H4 (cell line): ENCODE results near the gene PJA1. TPM values are rescaled to one million over a fixed set of nuclear protein-coding genes. Genes with fewer than 3 reads are reported as not detected.
A peak's percentile ranks its signal among the peaks of the same experiment; 100 is the strongest.

ENCODE experiments used
- DNase-seq: peaks from one replicate; pipeline ENCODE4 v3.0.0-alpha.2; 2015; ENCODE audit warnings: low spot score
- total RNA-seq: library from RNA; depleted of rRNA; stranded (reverse); fragments of >200 nt; shearing (Covaris generic); gene quantifications from 2 replicates; pipeline ENCODE4 v1.2.3, GENCODE V29; 2014; rRNA removed

The PJA1 gene
- total RNA-seq = 30.6 and 36.4 TPM in 2 replicates

- DNase-seq = peak; percentile 59
Measured at GRCh38 chrX:69165087-69165651, at the start of gene PJA1. Gene PJA1, minus strand, starts transcription at chrX:69165453. Its CDS starts 2,380 bp downstream, at chrX:69163073.

DNA sequence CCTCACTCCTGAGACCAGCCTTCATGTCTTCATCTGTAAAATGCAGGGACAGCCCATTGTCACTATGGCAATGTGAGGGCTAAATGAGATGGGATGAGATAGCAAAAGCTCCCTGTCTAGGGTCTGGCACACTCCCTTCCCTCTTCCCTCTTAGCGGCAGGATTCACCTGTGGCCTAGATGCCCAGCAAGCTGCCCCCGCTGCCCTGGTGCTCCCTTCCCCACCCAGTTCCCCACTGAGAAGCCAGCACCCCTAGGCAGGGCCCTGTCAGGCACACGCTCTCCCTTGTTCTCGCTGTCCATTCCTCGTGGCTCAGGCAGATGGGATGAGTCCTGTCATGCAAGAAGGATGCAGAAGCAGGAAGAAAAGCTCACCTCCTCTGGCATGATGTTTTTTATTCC, 49.2 kb upstream of the PJA1 start:
- no peak for DNase-seq

GRCh38 chrX:69211701-69212100, 46.4 kb upstream of the PJA1 start:
- no peak for DNase-seq

DNA sequence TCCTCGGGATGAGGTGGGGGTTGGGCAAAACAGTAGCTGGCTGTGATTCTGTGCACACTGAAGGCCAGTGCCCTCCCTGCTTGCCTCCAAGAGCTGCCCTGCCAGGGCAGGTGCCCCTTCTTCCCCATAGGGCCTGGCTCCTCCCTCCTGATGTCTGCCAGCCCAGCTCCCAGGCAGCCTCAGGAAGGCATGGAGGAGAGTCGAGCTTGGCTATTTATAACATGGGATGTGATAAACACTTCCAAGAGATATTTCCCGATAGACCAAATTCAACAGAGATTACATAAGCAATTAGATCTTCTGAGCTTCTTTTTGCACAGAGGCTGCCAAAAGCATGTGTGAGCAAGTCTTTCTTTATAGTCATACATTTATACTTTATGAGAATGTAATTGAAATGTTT, 45.3 kb upstream of the PJA1 start:
- no peak for DNase-seq

DNA sequence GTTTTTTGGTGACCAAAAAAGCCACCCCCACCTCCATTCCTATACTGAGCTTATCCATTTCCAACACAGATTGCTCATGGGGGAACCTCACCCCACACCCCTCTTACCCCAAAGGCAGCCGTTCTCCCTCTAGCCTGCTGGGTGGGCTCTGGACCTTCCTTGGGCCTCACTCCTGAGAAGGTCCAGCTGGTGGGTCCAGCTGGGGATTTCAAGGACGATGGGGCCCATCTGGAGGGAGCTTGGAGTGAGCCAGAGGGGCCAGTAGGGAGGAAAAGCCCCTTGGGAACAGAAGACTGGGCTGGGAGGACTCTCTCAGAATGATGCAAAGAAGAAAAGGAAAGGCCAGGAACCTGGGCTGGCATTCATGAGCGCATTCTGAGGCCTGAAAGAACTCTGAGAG, 42.0 kb upstream of the PJA1 start:
- DNase-seq = no peak

- DNase-seq = no peak
Measured at GRCh38 chrX:69203638-69204037, 38.4 kb upstream of the PJA1 start.

DNA sequence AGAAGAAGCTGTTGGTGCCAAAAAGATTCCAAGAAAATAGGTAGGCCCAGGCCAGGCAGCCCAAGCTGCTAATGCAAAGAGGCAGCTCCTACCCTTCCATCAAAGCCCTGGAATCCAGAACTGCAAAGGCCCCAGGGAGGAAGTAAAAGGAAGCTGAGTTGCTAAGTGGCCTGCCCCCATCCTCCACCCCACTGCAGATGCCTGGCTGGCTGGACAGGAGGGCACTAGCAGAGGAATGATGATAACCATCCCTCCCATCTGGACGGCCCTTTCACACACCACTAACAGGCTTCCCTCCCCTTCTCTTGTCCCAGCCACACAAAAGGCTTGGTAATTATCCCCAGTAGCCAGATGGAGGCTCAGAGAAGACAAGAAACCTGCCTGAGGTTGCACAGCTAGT, 32.4 kb upstream of the PJA1 start:
- DNase-seq = no peak

GRCh38 chrX:69196666-69197065, 31.4 kb upstream of the PJA1 start:
- DNase-seq = no peak

- no peak for DNase-seq
Measured at GRCh38 chrX:69195810-69196209, 30.6 kb upstream of the PJA1 start.

- DNase-seq = no peak
Measured at GRCh38 chrX:69195192-69195591, 29.9 kb upstream of the PJA1 start.

DNA sequence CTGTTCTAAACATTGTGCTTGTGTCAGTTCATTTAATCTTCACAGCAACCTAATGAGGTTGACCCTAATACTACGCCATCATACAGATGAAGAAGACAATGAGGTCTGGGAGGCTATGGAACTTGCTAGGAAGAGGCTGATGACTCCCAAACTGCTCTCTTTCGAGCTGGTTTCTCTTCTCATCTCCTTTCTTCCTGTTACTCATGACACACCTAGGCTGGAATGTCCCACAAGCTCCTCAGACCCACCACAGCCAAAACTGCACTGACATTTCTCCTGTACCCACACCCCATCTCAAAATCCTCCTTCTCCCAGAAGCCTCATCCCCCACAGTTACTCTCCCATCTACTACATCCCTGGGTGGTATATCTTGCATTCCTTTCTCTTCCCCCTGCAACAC, 27.4 kb upstream of the PJA1 start:
- no peak for DNase-seq

DNA sequence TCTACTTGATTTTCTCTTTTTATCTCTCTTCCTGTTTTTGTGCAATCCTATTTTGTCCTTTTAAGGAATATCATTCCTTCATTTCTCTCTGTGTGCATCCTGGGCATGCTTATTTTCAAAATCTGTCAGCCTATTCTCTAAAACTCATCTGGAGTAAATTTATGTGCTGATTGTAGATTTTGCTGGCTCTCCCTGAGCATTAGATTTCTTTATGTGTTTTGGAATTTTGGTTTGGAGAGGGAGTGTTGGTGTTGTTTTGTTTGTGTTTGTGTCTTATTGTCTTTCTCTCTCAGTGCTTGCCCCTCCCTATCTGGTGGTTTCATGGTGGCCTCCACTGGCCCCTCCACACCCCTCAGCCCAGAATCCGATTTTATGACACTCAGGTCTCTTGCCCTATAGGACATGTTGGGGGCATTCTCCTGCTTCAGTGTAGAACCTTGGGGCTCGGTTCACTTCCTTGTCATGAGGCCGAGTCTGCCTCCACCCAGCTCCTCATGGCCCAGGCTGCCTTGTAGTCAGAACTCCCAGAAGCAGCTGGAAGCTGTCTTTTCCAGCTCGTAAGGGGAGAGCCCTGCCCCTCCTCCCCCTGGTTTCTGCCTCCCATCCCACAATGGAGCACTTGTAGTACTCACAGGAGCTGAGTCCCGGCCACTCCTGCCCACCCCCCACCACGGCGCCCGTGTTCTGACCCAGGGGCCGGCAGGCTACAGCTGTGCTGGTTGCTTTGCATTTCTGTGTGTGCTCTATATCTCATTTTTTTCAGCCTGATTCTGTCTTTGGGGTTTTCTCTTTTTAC, 24.5 kb upstream of the PJA1 start:
- no peak for DNase-seq

- DNase-seq = no peak
Measured at GRCh38 chrX:69186651-69187050, 21.4 kb upstream of the PJA1 start.

- no peak for DNase-seq
Measured at GRCh38 chrX:69185886-69186285, 20.6 kb upstream of the PJA1 start.

- DNase-seq = no peak
Measured at GRCh38 chrX:69185141-69185540, 19.9 kb upstream of the PJA1 start.

GRCh38 chrX:69182818-69183380, 17.6 kb upstream of the PJA1 start:
- no peak for DNase-seq

- no peak for DNase-seq
Measured at GRCh38 chrX:69179380-69179911, 14.2 kb upstream of the PJA1 start.

- DNase-seq = no peak
Measured at GRCh38 chrX:69178592-69178991, 13.3 kb upstream of the PJA1 start.

- no peak for DNase-seq
Measured at GRCh38 chrX:69177511-69178162, 12.4 kb upstream of the PJA1 start.

GRCh38 chrX:69176053-69176452, 10.8 kb upstream of the PJA1 start:
- no peak for DNase-seq

DNA sequence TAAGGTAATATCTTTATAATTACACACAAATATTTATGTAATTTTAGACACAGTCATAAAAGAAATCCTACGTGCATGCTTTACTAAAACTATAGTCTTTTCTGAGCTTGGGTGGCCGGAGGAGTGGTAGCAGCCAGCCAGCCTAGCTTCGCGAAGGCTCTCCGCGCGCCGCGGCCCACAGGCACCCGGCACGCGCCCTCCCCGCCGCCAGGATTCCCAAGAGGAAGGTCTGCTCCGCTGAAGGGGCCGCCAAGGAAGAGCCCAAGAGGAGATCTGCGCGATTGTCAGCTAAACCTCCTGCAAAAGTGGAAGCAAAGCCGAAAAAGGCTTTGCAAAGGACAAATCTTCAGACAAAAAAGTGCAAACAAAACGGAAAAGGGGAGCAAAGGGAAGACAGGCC, 8.7 kb upstream of the PJA1 start:
- no peak for DNase-seq

- DNase-seq = no peak
Measured at GRCh38 chrX:69172937-69173336, 7.7 kb upstream of the PJA1 start.

DNA sequence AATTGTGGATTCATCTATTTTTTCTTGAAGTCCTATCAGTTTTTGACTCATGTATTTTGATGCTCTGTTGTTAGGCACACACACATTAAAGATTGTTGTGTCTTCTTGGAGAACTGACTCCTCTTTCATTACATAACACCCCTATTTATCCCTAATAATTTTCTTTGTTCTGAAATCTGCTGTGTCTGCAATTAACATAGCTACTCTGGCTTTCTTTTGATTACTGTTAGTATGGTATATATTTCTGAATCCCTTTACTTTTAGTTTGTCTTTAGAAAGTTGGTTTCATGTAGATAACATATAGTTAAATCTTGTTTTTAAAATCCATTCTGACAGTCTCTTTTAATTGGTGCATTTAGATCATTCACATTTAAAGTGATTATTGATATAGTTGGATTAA, 5.1 kb upstream of the PJA1 start:
- no peak for DNase-seq
